ENCODE measurements around the gene VWA8.

GRCh38 chr13:41925014-41925413 lies 35.9 kb downstream of the VWA8 start:
- TF ChIP-seq CTCF (IDR thresholded peaks at IDR 0.05) (no peak), POLR2A (IDR thresholded peaks at IDR 0.05) (no peak), POLR2AphosphoS5 (IDR thresholded peaks at IDR 0.05; ENCODE audit: insufficient read depth in 1 of 2, low read depth in 1 of 2) (no peak)
